HepG2 (cell line): ENCODE measurements around the gene GAL3ST2. TPM values are rescaled to one million over a fixed set of nuclear protein-coding genes. Genes with fewer than 3 reads are reported as not detected.
A peak's percentile ranks its signal among the peaks of the same experiment; 100 is the strongest.

Source experiments
- ATAC-seq: fragments of 200-7000 bp; cut with Tn5 transposase; 3 replicates; pipeline ENCODE4 v1.9.1; 2020; ENCODE audit warnings: mild to moderate bottlenecking, moderate library complexity
- BruUV-seq: library from RNA; stranded (reverse); fragments of 400-500 nt; replicated peaks from 2 replicates; lab custom pipeline; 2021; lab: Mats Ljungman, UMichigan
- CTCF ChIA-PET: fragments of 300-600 bp; formaldehyde crosslinking; extraction: SDS; loops from one replicate; lab custom pipeline; 2021; ENCODE audit warnings: low total read pairs, inconsistent platforms, low intra/inter-chr PET ratio; lab: Yijun Ruan, JAX
- POLR2A ChIA-PET: fragments of 350-600 bp; sonication (Branson Sonifier 250); formaldehyde crosslinking; loops from one replicate; lab custom pipeline; 2020; ENCODE audit warnings: antibody characterized with exemption, inconsistent platforms; lab: Yijun Ruan, JAX
- DNase-seq: peaks from one replicate; pipeline ENCODE4 v3.0.0-alpha.2; 2015; ENCODE audit warnings: low spot score
- FAIRE-seq: peaks from 3 replicates; lab custom pipeline; 2011; peaks lifted over from hg19 to GRCh38; lab: Jason Lieb, UNC
- H2AFZ ChIP-seq: one replicate; pipeline ENCODE4 v1.6.1; 2011; ENCODE audit warnings: low read length, inconsistent platforms
- H3K27ac ChIP-seq: fragments of 300-600 bp; 3 replicates; pipeline ENCODE4 v1.8.0; 2011; ENCODE audit warnings: mixed run types, mild to moderate bottlenecking, mixed read lengths, low read length, inconsistent platforms; ENCODE audit not compliant: insufficient read depth; ENCODE audit errors: extremely low read length
- H3K27me3 ChIP-seq, 2 experiments: fragments of 200-600 bp in 1 of 2; 2 replicates in 1 of 2; 3 replicates in 1 of 2; pipeline versions ENCODE4 v1.6.0 to v1.8.0; 2011; ENCODE audit warnings: low read length in 2 of 2, mild to moderate bottlenecking in 2 of 2, moderate library complexity in 2 of 2, inconsistent platforms in 1 of 2; ENCODE audit not compliant: insufficient read depth in 2 of 2, control insufficient read depth in 1 of 2
- H3K36me3 ChIP-seq, 2 experiments: fragments of 200-600 bp in 1 of 2; replicated peaks in 1 of 2; 2 replicates in 1 of 2; 3 replicates in 1 of 2; pipeline versions ENCODE4 v1.5.1 to v1.8.0; 2011; ENCODE audit warnings: low read length in 2 of 2, inconsistent platforms in 1 of 2; ENCODE audit not compliant: insufficient read depth in 2 of 2, control insufficient read depth in 1 of 2
- H3K4me1 ChIP-seq: 2 replicates; pipeline ENCODE4 v1.5.1; 2012; ENCODE audit warnings: low read length, inconsistent platforms; ENCODE audit not compliant: insufficient read depth
- H3K4me2 ChIP-seq: 2 replicates; pipeline ENCODE4 v1.6.0; 2011; ENCODE audit warnings: low read depth, low read length, inconsistent platforms
- H3K4me3 ChIP-seq, 3 experiments: fragments of 200-600 bp in 1 of 3; sonication (generic), shearing (Covaris generic) in 1 of 3; replicated peaks in 1 of 3; 2 replicates each; pipeline ENCODE4 v1.5.1; 2011 to 2016; ENCODE audit warnings: low read length in 3 of 3, inconsistent platforms in 2 of 3, low read depth in 2 of 3, mild to moderate bottlenecking in 2 of 3, control low read depth in 1 of 3, mixed read lengths in 1 of 3; ENCODE audit not compliant: insufficient read depth in 1 of 3
- H3K79me2 ChIP-seq: one replicate; pipeline ENCODE4 v1.6.1; 2011; ENCODE audit warnings: low read length, inconsistent platforms; ENCODE audit not compliant: insufficient read depth
- H3K9ac ChIP-seq: 2 replicates; pipeline ENCODE4 v1.6.0; 2011; ENCODE audit warnings: mild to moderate bottlenecking, low read depth, low read length, inconsistent platforms; ENCODE audit not compliant: insufficient read depth
- H3K9me3 ChIP-seq: 2 replicates; pipeline ENCODE4 v1.5.1; 2012; ENCODE audit warnings: mild to moderate bottlenecking, low read length
- H4K20me1 ChIP-seq: 2 replicates; pipeline ENCODE4 v1.6.0; 2011; ENCODE audit warnings: inconsistent platforms, mild to moderate bottlenecking, low read length, moderate library complexity; ENCODE audit not compliant: insufficient read depth
- AGO2 ChIP-seq: fragments of 200-400 bp; formaldehyde crosslinking; optimal IDR thresholded peaks from 2 replicates; pipeline ENCODE3; 2017; ENCODE audit warnings: mild to moderate bottlenecking, low read depth, low read length, moderate library complexity
- BRD4 ChIP-seq: sonication (generic); formaldehyde crosslinking; IDR thresholded peaks from 2 replicates; pipeline ENCODE4 v1.4.0; 2020; ENCODE audit warnings: missing genetic modification reagents
- FOXK1 ChIP-seq: sonication (generic); formaldehyde crosslinking; IDR thresholded peaks from 2 replicates; pipeline ENCODE4 v1.4.0; 2020; ENCODE audit warnings: low read depth, missing genetic modification reagents, borderline replicate concordance
- HOXA7 ChIP-seq: sonication (generic); formaldehyde crosslinking; IDR thresholded peaks from 2 replicates; pipeline ENCODE4 v1.8.1; 2022; ENCODE audit warnings: mild to moderate bottlenecking, missing genetic modification reagents, moderate library complexity
- MATR3 ChIP-seq: sonication (generic); formaldehyde crosslinking; IDR thresholded peaks from 2 replicates; pipeline ENCODE4 v1.4.0; 2020; ENCODE audit warnings: missing genetic modification reagents
- RARA ChIP-seq: IDR thresholded peaks from 2 replicates; pipeline ENCODE4 v1.6.1; 2016; ENCODE audit warnings: missing genetic modification reagents, missing compliant biosample characterization
- RBFOX2 ChIP-seq: fragments of 200-400 bp; formaldehyde crosslinking; IDR thresholded peaks from 2 replicates; pipeline ENCODE4 v1.6.1; 2017; ENCODE audit warnings: low read depth, mild to moderate bottlenecking, low read length
- SP1 ChIP-seq, 2 experiments: fragments of 450-650 bp in 1 of 2; sonication (generic) in 1 of 2; formaldehyde crosslinking in 1 of 2; IDR thresholded peaks; 2 replicates each; pipeline versions ENCODE4 v1.4.0 to v1.6.1; 2016 to 2020; ENCODE audit warnings: missing genetic modification reagents in 1 of 2
- TARDBP ChIP-seq: sonication (generic); formaldehyde crosslinking; IDR thresholded peaks from 2 replicates; pipeline ENCODE4 v1.8.0; 2022; ENCODE audit warnings: mild to moderate bottlenecking, missing genetic modification reagents
- ZNF773 ChIP-seq: sonication (generic); formaldehyde crosslinking; IDR thresholded peaks from 2 replicates; pipeline ENCODE4 v1.4.0; 2020; ENCODE audit warnings: missing genetic modification reagents, borderline replicate concordance
- ZNF792 ChIP-seq: IDR thresholded peaks from 2 replicates; pipeline ENCODE4 v1.6.1; 2016
- ZNF891 ChIP-seq: sonication (generic); formaldehyde crosslinking; IDR thresholded peaks from 2 replicates; pipeline ENCODE4 v1.5.0; 2020; ENCODE audit warnings: mild to moderate bottlenecking, missing genetic modification reagents
- WGBS: methylation state at CpG from one replicate; pipeline ENCODE4 v1.1.6; 2017; ENCODE audit warnings: low lambda C conversion rate; 5-methylcytosine and 5-hydroxymethylcytosine counted together
- in situ Hi-C: cut with HindIII; loops from 2 replicates; pipeline ENCODE4 v1.10.0; 2017; ENCODE audit warnings: low pct_unique_long_range_greater_than_20kb; ENCODE audit not compliant: extremely low pct_ligation_motif_present
- intact Hi-C: fragments of 100-400 bp; cut with micrococcal nuclease; formaldehyde crosslinking; loops from one replicate; pipeline ENCODE4 v1.10.0; 2022; ENCODE audit not compliant: unreplicated experiment
- polyA plus RNA-seq, 8 experiments: library from polyadenylated mRNA; depleted of rRNA in 3 of 8; stranded (reverse) in 7 of 8; unstranded in 1 of 8; fragments of >200 nt; fragmentation: Illumina TruSeq in 4 of 8; extraction: Trizol in 4 of 8; gene quantifications; 2 replicates each; pipeline versions ENCODE4 v1.2.1 to v1.2.3, GENCODE V29; 2011 to 2016; ENCODE audit warnings: low read depth in 4 of 8, missing spikeins in 1 of 8, mixed read lengths in 1 of 8; ENCODE audit not compliant: insufficient read depth in 1 of 8
- total RNA-seq, 5 experiments: library from RNA; depleted of rRNA; stranded (reverse); fragments of >200 nt; fragmentation: Illumina TruSeq; extraction: Trizol; gene quantifications; 2 replicates each; pipeline ENCODE4 v1.2.3, GENCODE V29; 2016; ENCODE audit warnings: low read depth in 1 of 5
- TF ChIP-seq, protein P1 (sequence below): IDR thresholded peaks from 2 replicates; pipeline ENCODE4 v1.6.1; 2016; ENCODE audit warnings: missing compliant biosample characterization, missing genetic modification reagents, borderline replicate concordance
- TF ChIP-seq, protein P2 (sequence below): sonication (generic); formaldehyde crosslinking; IDR thresholded peaks from 2 replicates; pipeline ENCODE4 v1.9.0; 2021; ENCODE audit warnings: missing genetic modification reagents, borderline replicate concordance
- TF ChIP-seq, protein P3 (sequence below): sonication (generic); formaldehyde crosslinking; IDR thresholded peaks from 2 replicates; pipeline ENCODE4 v1.5.1; 2020; ENCODE audit warnings: mild to moderate bottlenecking, missing genetic modification reagents, borderline replicate concordance

The GAL3ST2 gene
- total and polyA plus RNA-seq, 2 of the 13 experiments (the other 11 are each of a cell fraction or from before 2014, with no cell fraction given): 0.17 to 0.20 TPM

DNA sequence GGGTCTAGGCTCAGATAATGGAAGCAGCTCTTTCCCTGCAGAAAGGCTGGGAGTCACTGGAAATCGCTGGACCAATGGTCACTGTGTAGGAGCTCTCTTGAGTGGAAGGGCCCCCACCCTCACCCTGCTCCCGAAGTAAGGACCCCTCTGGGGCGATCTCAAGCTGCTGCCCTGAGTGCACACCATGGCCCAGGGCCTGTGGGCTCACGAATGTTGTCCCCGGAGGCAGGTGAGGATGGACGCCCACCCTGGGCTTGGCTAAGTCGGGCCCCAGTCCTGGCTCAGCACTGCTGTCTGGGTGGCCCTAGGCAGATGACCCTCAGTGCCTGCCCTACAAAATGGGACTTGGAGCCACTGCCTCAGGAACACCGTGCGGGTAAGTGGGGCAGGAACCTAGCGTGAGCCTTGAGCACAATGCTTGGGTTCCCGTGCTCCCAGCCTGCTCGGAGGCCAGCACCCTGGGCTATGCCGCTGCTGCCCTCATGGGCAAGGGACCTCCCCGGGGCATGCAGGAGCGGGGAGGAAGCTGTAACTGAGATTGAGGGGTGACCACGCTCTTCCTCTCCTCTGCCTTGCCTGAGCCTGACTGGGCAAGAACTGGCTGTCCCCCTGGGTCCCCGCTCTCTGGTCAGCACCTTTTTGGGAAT lies 38.5 kb upstream of the GAL3ST2 start:
- POLR2A ChIA-PET: interaction anchor here (6.5 kb wide), 1 partner anchor 35 kb away, joined by 113 read pairs; the partner anchor contains the start of gene GAL3ST2
- BruUV-seq: no TSS peak
- no peak overlapping the region for H3K4me2 ChIP-seq

DNA sequence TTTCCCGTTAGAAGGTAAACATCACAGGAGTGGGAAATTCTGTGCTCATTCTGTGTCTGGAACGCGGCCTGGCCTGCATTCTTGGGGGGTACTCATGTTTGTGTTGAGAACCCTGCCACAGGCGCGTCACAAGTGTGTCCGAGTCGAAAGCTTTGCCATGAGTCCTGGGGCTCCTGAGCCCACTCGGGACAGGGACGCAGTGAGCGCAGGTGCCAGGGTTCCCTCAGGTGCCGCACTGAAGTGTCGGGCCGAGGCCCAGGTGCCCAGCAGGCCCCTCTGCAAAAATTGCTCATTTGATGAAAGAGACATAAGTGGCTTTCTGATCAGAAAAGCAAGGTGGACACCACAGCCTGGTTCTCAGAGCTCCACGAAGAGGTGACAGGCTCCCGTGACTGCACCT lies 37.4 kb upstream of the GAL3ST2 start:
- Histone ChIP-seq H3K36me3 (peaks cover 7% of the 10 kb centered on the region in 2 experiments; a peak in 3 of 5 replicates), H3K9ac (no peak overlapping the region), H3K4me3 (no peak overlapping the region), H3K4me2 (no peak overlapping the region), H2AFZ (no peak overlapping the region), H3K27me3 (no peaks in the 10 kb centered on the region; a peak in 2 of 5 replicates), H3K27ac (no peak overlapping the region), H3K79me2 (peaks cover 3% of the 10 kb centered on the region), H3K9me3 (no peaks in the 10 kb centered on the region), H4K20me1 (no peaks in the 10 kb centered on the region), H3K4me1 (peaks cover 42% of the 10 kb centered on the region)
- BruUV-seq: no TSS peak
- 90% methylated on average over 12 of the region's 15 CpGs for whole genome bisulfite sequencing
- in situ Hi-C loops (loop anchor here (10.0 kb wide), 1 partner anchor 136 kb away; no protein-coding TSS in a partner anchor), intact Hi-C loops (no loop called here)
- FAIRE-seq (no peak), DNase-seq (no peak), ATAC-seq (no peak)
- ChIA-PET POLR2A (interaction anchor here (1.0 to 2.2 kb wide), 3 partner anchors 34 to 37 kb away, joined by 3 to 20 read pairs (median 7); partner anchors contain the start of gene ING5), CTCF (no interaction called here)
- TF ChIP-seq, protein P1, sequence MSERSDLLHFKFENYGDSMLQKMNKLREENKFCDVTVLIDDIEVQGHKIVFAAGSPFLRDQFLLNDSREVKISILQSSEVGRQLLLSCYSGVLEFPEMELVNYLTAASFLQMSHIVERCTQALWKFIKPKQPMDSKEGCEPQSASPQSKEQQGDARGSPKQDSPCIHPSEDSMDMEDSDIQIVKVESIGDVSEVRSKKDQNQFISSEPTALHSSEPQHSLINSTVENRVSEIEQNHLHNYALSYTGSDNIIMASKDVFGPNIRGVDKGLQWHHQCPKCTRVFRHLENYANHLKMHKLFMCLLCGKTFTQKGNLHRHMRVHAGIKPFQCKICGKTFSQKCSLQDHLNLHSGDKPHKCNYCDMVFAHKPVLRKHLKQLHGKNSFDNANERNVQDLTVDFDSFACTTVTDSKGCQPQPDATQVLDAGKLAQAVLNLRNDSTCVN (CRISPR knock-in tag): no peak
- no peak for TF ChIP-seq TARDBP
- TF ChIP-seq FOXK1 (CRISPR knock-in tag): no peak
- TF ChIP-seq HOXA7 (CRISPR knock-in tag): no peak
- no peak for TF ChIP-seq ZNF792
- TF ChIP-seq, protein P2, sequence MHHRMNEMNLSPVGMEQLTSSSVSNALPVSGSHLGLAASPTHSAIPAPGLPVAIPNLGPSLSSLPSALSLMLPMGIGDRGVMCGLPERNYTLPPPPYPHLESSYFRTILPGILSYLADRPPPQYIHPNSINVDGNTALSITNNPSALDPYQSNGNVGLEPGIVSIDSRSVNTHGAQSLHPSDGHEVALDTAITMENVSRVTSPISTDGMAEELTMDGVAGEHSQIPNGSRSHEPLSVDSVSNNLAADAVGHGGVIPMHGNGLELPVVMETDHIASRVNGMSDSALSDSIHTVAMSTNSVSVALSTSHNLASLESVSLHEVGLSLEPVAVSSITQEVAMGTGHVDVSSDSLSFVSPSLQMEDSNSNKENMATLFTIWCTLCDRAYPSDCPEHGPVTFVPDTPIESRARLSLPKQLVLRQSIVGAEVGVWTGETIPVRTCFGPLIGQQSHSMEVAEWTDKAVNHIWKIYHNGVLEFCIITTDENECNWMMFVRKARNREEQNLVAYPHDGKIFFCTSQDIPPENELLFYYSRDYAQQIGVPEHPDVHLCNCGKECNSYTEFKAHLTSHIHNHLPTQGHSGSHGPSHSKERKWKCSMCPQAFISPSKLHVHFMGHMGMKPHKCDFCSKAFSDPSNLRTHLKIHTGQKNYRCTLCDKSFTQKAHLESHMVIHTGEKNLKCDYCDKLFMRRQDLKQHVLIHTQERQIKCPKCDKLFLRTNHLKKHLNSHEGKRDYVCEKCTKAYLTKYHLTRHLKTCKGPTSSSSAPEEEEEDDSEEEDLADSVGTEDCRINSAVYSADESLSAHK (CRISPR knock-in tag): no peak
- TF ChIP-seq ZNF891 (CRISPR knock-in tag): no peak
- no peak for TF ChIP-seq MATR3 (CRISPR knock-in tag)
- no peak for TF ChIP-seq RARA (CRISPR knock-in tag)
- TF ChIP-seq, protein P3, sequence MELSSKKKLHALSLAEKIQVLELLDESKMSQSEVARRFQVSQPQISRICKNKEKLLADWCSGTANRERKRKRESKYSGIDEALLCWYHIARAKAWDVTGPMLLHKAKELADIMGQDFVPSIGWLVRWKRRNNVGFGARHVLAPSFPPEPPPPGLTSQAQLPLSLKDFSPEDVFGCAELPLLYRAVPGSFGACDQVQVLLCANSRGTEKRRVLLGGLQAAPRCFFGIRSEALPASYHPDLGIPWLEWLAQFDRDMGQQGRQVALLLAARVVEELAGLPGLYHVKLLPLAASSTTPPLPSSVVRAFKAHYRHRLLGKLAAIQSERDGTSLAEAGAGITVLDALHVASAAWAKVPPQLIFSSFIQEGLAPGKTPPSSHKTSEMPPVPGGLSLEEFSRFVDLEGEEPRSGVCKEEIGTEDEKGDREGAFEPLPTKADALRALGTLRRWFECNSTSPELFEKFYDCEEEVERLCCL (CRISPR knock-in tag): no peak
- no peak for TF ChIP-seq ZNF773 (CRISPR knock-in tag)

More for the DNA sequence above, 38.5 kb upstream of the GAL3ST2 start:
- CTCF ChIA-PET: no interaction called here
- no peak for ATAC-seq
- Histone ChIP-seq H3K4me1 (peaks cover 44% of the 10 kb centered on the region), H3K9me3 (no peaks in the 10 kb centered on the region), H3K4me3 (no peak overlapping the region), H2AFZ (no peak overlapping the region), H3K9ac (no peak overlapping the region), H4K20me1 (no peaks in the 10 kb centered on the region), H3K27ac (no peak overlapping the region), H3K79me2 (peaks cover 3% of the 10 kb centered on the region), H3K36me3 (peaks cover 0 to 2% of the 10 kb centered on the region in 2 experiments; a peak in 1 of 5 replicates), H3K27me3 (no peaks in the 10 kb centered on the region; a peak in 2 of 5 replicates)
- TF ChIP-seq RBFOX2 (peak; percentile 23; the same call in 1 of the 2 replicates), SP1 (IDR thresholded peaks at IDR 0.05) (no peak), SP1 (CRISPR knock-in tag; IDR thresholded peaks at IDR 0.05) (no peak), BRD4 (CRISPR knock-in tag) (0 out of 2 replicates have a peak, but pooled peaks have one; percentile 23), AGO2 (peak; percentile 93)
- intact Hi-C loops: no loop called here
- no peak for DNase-seq
- 98% methylated on average over 9 of the region's 17 CpGs for WGBS
- FAIRE-seq: no peak
- in situ Hi-C loops: loop anchor here (10.0 kb wide), 1 partner anchor 137 kb away; no protein-coding TSS in a partner anchor
